Measurements from ENCODE around the gene RHOT1. TPM values are rescaled to one million over a fixed set of nuclear protein-coding genes. Genes with fewer than 3 reads are reported as not detected.
A peak's percentile ranks its signal among the peaks of the same experiment; 100 is the strongest.

The RHOT1 gene
- total RNA-seq, 1 experiment from 2014 or later = 44.7 TPM

- H3K27me3 ChIP-seq (replicated peaks) = peaks cover 38% of the 10 kb centered on the region
- H3K27ac ChIP-seq = no peak overlapping the region
- no peak for DNase-seq (ENCODE audit: low read depth in 1 of 2, low spot score in 2 of 2)
- H3K4me1 ChIP-seq (replicated peaks) = peaks cover 22% of the 10 kb centered on the region
- H3K9me3 ChIP-seq (replicated peaks) = peaks cover 6% of the 10 kb centered on the region
- peak overlapping the region; percentile 41 for H3K4me3 ChIP-seq
- no peaks in the 10 kb centered on the region for H3K36me3 ChIP-seq
Observed at GRCh38 chr17:32266051-32266388, 123.7 kb downstream of the RHOT1 start.

GRCh38 chr17:32266389-32267301 is 124.3 kb downstream of the RHOT1 start:
- peaks cover 38% of the 10 kb centered on the region for H3K27me3 ChIP-seq (replicated peaks)
- peak overlapping the region; percentile 41 for H3K4me3 ChIP-seq
- peaks cover 16% of the 10 kb centered on the region for H3K4me1 ChIP-seq (replicated peaks)
- no peaks in the 10 kb centered on the region for H3K36me3 ChIP-seq
- peaks cover 6% of the 10 kb centered on the region for H3K9me3 ChIP-seq (replicated peaks)
- no peak for DNase-seq (ENCODE audit: low read depth in 1 of 2, low spot score in 2 of 2)
- H3K27ac ChIP-seq = no peak overlapping the region

- no peaks in the 10 kb centered on the region for H3K36me3 ChIP-seq
- peaks cover 14% of the 10 kb centered on the region for H3K4me1 ChIP-seq (replicated peaks)
- peaks cover 38% of the 10 kb centered on the region for H3K27me3 ChIP-seq (replicated peaks)
- no peak overlapping the region for H3K27ac ChIP-seq
- H3K9me3 ChIP-seq (replicated peaks) = peaks cover 6% of the 10 kb centered on the region
- H3K4me3 ChIP-seq = no peak overlapping the region
- no peak for DNase-seq (ENCODE audit: low read depth in 1 of 2, low spot score in 2 of 2)
Observed at GRCh38 chr17:32267690-32268205, 125.4 kb downstream of the RHOT1 start.

- no peak overlapping the region for H3K4me3 ChIP-seq
- peaks cover 6% of the 10 kb centered on the region for H3K9me3 ChIP-seq (replicated peaks)
- H3K27me3 ChIP-seq (replicated peaks) = peaks cover 38% of the 10 kb centered on the region
- no peak overlapping the region for H3K27ac ChIP-seq
- no peak for DNase-seq (ENCODE audit: low read depth in 1 of 2, low spot score in 2 of 2)
- peaks cover 14% of the 10 kb centered on the region for H3K4me1 ChIP-seq (replicated peaks)
- no peaks in the 10 kb centered on the region for H3K36me3 ChIP-seq
Observed at GRCh38 chr17:32268734-32269288, 126.5 kb downstream of the RHOT1 start.

- Histone ChIP-seq H3K27ac (no peak overlapping the region), H3K4me1 (replicated peaks) (peaks cover 14% of the 10 kb centered on the region), H3K9me3 (replicated peaks) (peaks cover 6% of the 10 kb centered on the region), H3K36me3 (no peaks in the 10 kb centered on the region), H3K4me3 (no peak overlapping the region), H3K27me3 (replicated peaks) (peaks cover 33% of the 10 kb centered on the region)
- no peak for DNase-seq (ENCODE audit: low read depth in 1 of 2, low spot score in 2 of 2)
Observed at GRCh38 chr17:32269377-32269776, 127.1 kb downstream of the RHOT1 start.

GRCh38 chr17:32271844-32272243 is 129.5 kb downstream of the RHOT1 start:
- no peaks in the 10 kb centered on the region for H3K36me3 ChIP-seq
- H3K27me3 ChIP-seq (replicated peaks) = peaks cover 14% of the 10 kb centered on the region
- no peak for DNase-seq (ENCODE audit: low read depth in 1 of 2, low spot score in 2 of 2)
- no peak overlapping the region for H3K27ac ChIP-seq
- H3K4me3 ChIP-seq = no peak overlapping the region
- peaks cover 11% of the 10 kb centered on the region for H3K4me1 ChIP-seq (replicated peaks)
- H3K9me3 ChIP-seq (replicated peaks) = no peaks in the 10 kb centered on the region

GRCh38 chr17:32274101-32274500 is 131.8 kb downstream of the RHOT1 start:
- Histone ChIP-seq H3K4me3 (no peak overlapping the region), H3K27me3 (replicated peaks) (no peaks in the 10 kb centered on the region; the same call in 1 of the 2 replicates), H3K27ac (no peak overlapping the region), H3K4me1 (replicated peaks) (peaks cover 10% of the 10 kb centered on the region), H3K36me3 (no peaks in the 10 kb centered on the region), H3K9me3 (replicated peaks) (no peaks in the 10 kb centered on the region)
- no peak for DNase-seq (ENCODE audit: low read depth in 1 of 2, low spot score in 2 of 2)

GRCh38 chr17:32274643-32275042 is 132.3 kb downstream of the RHOT1 start:
- DNase-seq (ENCODE audit: low read depth in 1 of 2, low spot score in 2 of 2) = no peak
- Histone ChIP-seq H3K4me3 (no peak overlapping the region), H3K4me1 (replicated peaks) (peaks cover 10% of the 10 kb centered on the region), H3K27me3 (replicated peaks) (no peaks in the 10 kb centered on the region; the same call in 1 of the 2 replicates), H3K27ac (no peak overlapping the region), H3K9me3 (replicated peaks) (no peaks in the 10 kb centered on the region), H3K36me3 (no peaks in the 10 kb centered on the region)

Other genes with a start within 250 kb of the RHOT1 start
- gene UTP6, start 240.8 kb upstream of the RHOT1 start, total RNA-seq (2014; rRNA removed; shearing (Covaris generic)) = 60.9 and 86.4 TPM in 2 replicates
- 21.1 and 33.6 TPM in 2 replicates for gene SUZ12, start 205.5 kb upstream of the RHOT1 start, total RNA-seq (2014; rRNA removed; shearing (Covaris generic))
- 5.6 and 6.0 TPM in 2 replicates for gene LRRC37B, start 135.1 kb upstream of the RHOT1 start, total RNA-seq (2014; rRNA removed; shearing (Covaris generic))
- gene RHBDL3, start 123.3 kb downstream of the RHOT1 start, total RNA-seq (2014; rRNA removed; shearing (Covaris generic)) = 0.63 and 1.2 TPM in 2 replicates
- 16.5 and 35.6 TPM in 2 replicates for gene C17orf75, start 199.7 kb downstream of the RHOT1 start, total RNA-seq (2014; rRNA removed; shearing (Covaris generic))
- 150 and 168 TPM in 2 replicates for gene ZNF207, start 207.7 kb downstream of the RHOT1 start, total RNA-seq (2014; rRNA removed; shearing (Covaris generic))